H1 (cell line): ENCODE results near the gene LMBR1. TPM values are rescaled to one million over a fixed set of nuclear protein-coding genes. Genes with fewer than 3 reads are reported as not detected.

ENCODE experiments used
- CTCF ChIA-PET: fragments of 300-600 bp; sonication (Branson Sonifier 250); formaldehyde crosslinking; loops from one replicate; lab custom pipeline; 2021; ENCODE audit not compliant: partially characterized antibody; lab: Charles Lee
- POLR2A ChIA-PET: fragments of 300-600 bp; sonication (Branson Sonifier 250); formaldehyde crosslinking; loops from one replicate; lab custom pipeline; 2021; ENCODE audit warnings: inconsistent platforms; ENCODE audit not compliant: partially characterized antibody; lab: Charles Lee
- DNase-seq, 2 experiments: peaks; one replicate each; pipeline versions ENCODE4 v3.0.0 to v3.0.0-alpha.2; 2010 to 2022; ENCODE audit warnings: low spot score in 2 of 2, low read depth in 1 of 2, mixed read lengths in 1 of 2
- FAIRE-seq: peaks from 2 replicates; lab custom pipeline; 2011; peaks lifted over from hg19 to GRCh38; lab: Jason Lieb, UNC
- H2AFZ ChIP-seq: 2 replicates; pipeline ENCODE4 v1.8.1; 2012; ENCODE audit warnings: low read length, inconsistent platforms
- H2AK5ac ChIP-seq: 2 replicates; pipeline ENCODE4 v1.6.1; 2013; ENCODE audit warnings: low read depth, low read length
- H2BK120ac ChIP-seq: replicated peaks from 2 replicates; pipeline ENCODE3; 2013; ENCODE audit warnings: low read depth, low read length, inconsistent platforms
- H2BK12ac ChIP-seq: 2 replicates; pipeline ENCODE4 v1.6.1; 2013; ENCODE audit warnings: low read depth, low read length
- H2BK15ac ChIP-seq: 2 replicates; pipeline ENCODE4 v1.6.1; 2013; ENCODE audit warnings: low read length
- H2BK20ac ChIP-seq: 2 replicates; pipeline ENCODE4 v1.6.1; 2013; ENCODE audit warnings: low read length
- H2BK5ac ChIP-seq: 2 replicates; pipeline ENCODE4 v1.6.1; 2013; ENCODE audit warnings: low read depth, low read length
- H3K14ac ChIP-seq: 2 replicates; pipeline ENCODE4 v1.6.1; 2013; ENCODE audit warnings: inconsistent platforms; ENCODE audit not compliant: insufficient read length
- H3K18ac ChIP-seq: 2 replicates; pipeline ENCODE4 v1.6.1; 2013; ENCODE audit warnings: low read length; ENCODE audit errors: extremely low read depth
- H3K23ac ChIP-seq: 2 replicates; pipeline ENCODE4 v1.6.1; 2013; ENCODE audit warnings: inconsistent platforms; ENCODE audit not compliant: insufficient read length
- H3K23me2 ChIP-seq: 2 replicates; pipeline ENCODE4 v1.6.1; 2013; ENCODE audit warnings: low read depth, low read length
- H3K27ac ChIP-seq: 2 replicates; pipeline ENCODE4 v1.6.1; 2011; ENCODE audit warnings: low read depth, low read length, inconsistent platforms
- H3K27me3 ChIP-seq, 4 experiments: replicated peaks in 1 of 4; 1 replicate in 1 of 4; 2 replicates in 3 of 4; pipeline versions ENCODE4 v1.6.1 to v1.8.1; 2011 to 2013; ENCODE audit warnings: low read length in 3 of 4, mild to moderate bottlenecking in 3 of 4, inconsistent platforms in 2 of 4, mixed read lengths in 2 of 4, moderate library complexity in 1 of 4; ENCODE audit not compliant: control insufficient read depth in 3 of 4, insufficient read depth in 3 of 4; ENCODE audit errors: extremely low read depth in 1 of 4
- H3K36me3 ChIP-seq, 4 experiments: 2 replicates each; pipeline versions ENCODE4 v1.6.1 to v1.8.1; 2011 to 2013; ENCODE audit warnings: mild to moderate bottlenecking in 4 of 4, low read length in 3 of 4, moderate library complexity in 2 of 4, control low read depth in 1 of 4, inconsistent platforms in 1 of 4; ENCODE audit not compliant: insufficient read depth in 4 of 4, control insufficient read depth in 2 of 4
- H3K4ac ChIP-seq: replicated peaks from 2 replicates; pipeline ENCODE3; 2013; ENCODE audit warnings: low read length, low read depth, mixed read lengths, inconsistent platforms; ENCODE audit not compliant: insufficient read length
- H3K4me1 ChIP-seq, 4 experiments: replicated peaks in 1 of 4; 1 replicate in 1 of 4; 2 replicates in 3 of 4; pipeline versions ENCODE4 v1.6.1 to v1.8.1; 2011 to 2013; ENCODE audit warnings: low read length in 3 of 4, inconsistent platforms in 2 of 4, mixed read lengths in 1 of 4; ENCODE audit not compliant: insufficient read depth in 4 of 4, control insufficient read depth in 3 of 4
- H3K4me2 ChIP-seq, 2 experiments: 2 replicates each; pipeline versions ENCODE4 v1.6.1 to v1.8.1; 2011 to 2013; ENCODE audit warnings: low read depth in 2 of 2, low read length in 2 of 2, control low read depth in 1 of 2, inconsistent platforms in 1 of 2, mild to moderate bottlenecking in 1 of 2; ENCODE audit not compliant: insufficient read depth in 1 of 2
- H3K4me3 ChIP-seq, 4 experiments: fragments of 200-600, 300-600 bp in 1 of 4; sonication (generic), shearing (Covaris generic), sonication (Bioruptor Twin) in 1 of 4; 2 replicates each; pipeline versions ENCODE4 v1.5.1 to v1.8.1; 2011 to 2016; ENCODE audit warnings: low read length in 4 of 4, low read depth in 3 of 4, control low read depth in 2 of 4, inconsistent platforms in 2 of 4, mild to moderate bottlenecking in 2 of 4, mixed read lengths in 1 of 4, moderate library complexity in 1 of 4; ENCODE audit not compliant: insufficient read depth in 2 of 4; ENCODE audit errors: extremely low read depth in 1 of 4
- H3K56ac ChIP-seq: replicated peaks from 2 replicates; pipeline ENCODE3; 2013; ENCODE audit warnings: low read depth, mild to moderate bottlenecking, mixed read lengths, low read length, inconsistent platforms; ENCODE audit not compliant: insufficient read length
- H3K79me1 ChIP-seq: 2 replicates; pipeline ENCODE4 v1.6.1; 2013; ENCODE audit warnings: low read depth, low read length, control low read depth
- H3K79me2 ChIP-seq, 2 experiments: 2 replicates each; pipeline versions ENCODE4 v1.6.1 to v1.8.1; 2012 to 2013; ENCODE audit warnings: low read length in 2 of 2, mild to moderate bottlenecking in 2 of 2, inconsistent platforms in 1 of 2; ENCODE audit not compliant: insufficient read depth in 2 of 2, control insufficient read depth in 1 of 2
- H3K9ac ChIP-seq, 4 experiments: replicated peaks in 1 of 4; 1 replicate in 1 of 4; 2 replicates in 3 of 4; pipeline versions ENCODE4 v1.6.1 to v1.8.1; 2011 to 2013; ENCODE audit warnings: low read depth in 3 of 4, low read length in 3 of 4, control low read depth in 2 of 4, mild to moderate bottlenecking in 2 of 4, moderate library complexity in 2 of 4, inconsistent platforms in 1 of 4; ENCODE audit errors: extremely low read depth in 1 of 4
- H3K9me3 ChIP-seq, 2 experiments: 2 replicates each; pipeline versions ENCODE4 v1.6.1 to v1.8.1; 2012 to 2013; ENCODE audit warnings: mild to moderate bottlenecking in 2 of 2, moderate library complexity in 2 of 2, control low read depth in 1 of 2, inconsistent platforms in 1 of 2, low read depth in 1 of 2, low read length in 1 of 2, mixed read lengths in 1 of 2; ENCODE audit not compliant: insufficient read depth in 2 of 2
- H4K20me1 ChIP-seq, 2 experiments: replicated peaks in 1 of 2; 2 replicates each; pipeline versions ENCODE3 to v1.8.1; 2011 to 2013; ENCODE audit warnings: inconsistent platforms in 2 of 2, low read length in 2 of 2, mild to moderate bottlenecking in 1 of 2; ENCODE audit not compliant: insufficient read depth in 2 of 2, control insufficient read depth in 1 of 2
- H4K5ac ChIP-seq: 2 replicates; pipeline ENCODE4 v1.6.1; 2013; ENCODE audit warnings: low read length, low read depth, mixed read lengths, inconsistent platforms; ENCODE audit not compliant: insufficient read length
- H4K8ac ChIP-seq: 2 replicates; pipeline ENCODE4 v1.8.0; 2013; ENCODE audit warnings: mild to moderate bottlenecking, moderate library complexity, low read length, inconsistent platforms; ENCODE audit not compliant: insufficient read depth; ENCODE audit errors: extremely low read depth
- H4K91ac ChIP-seq: replicated peaks from 2 replicates; pipeline ENCODE3; 2013; ENCODE audit warnings: low read length, mixed read lengths, inconsistent platforms; ENCODE audit not compliant: insufficient read length
- ATF2 ChIP-seq: IDR thresholded peaks from 2 replicates; pipeline ENCODE4 v1.6.1; 2012; ENCODE audit warnings: low read length, inconsistent platforms
- BACH1 ChIP-seq: IDR thresholded peaks from 2 replicates; pipeline ENCODE4 v1.6.1; 2012; ENCODE audit warnings: low read length, improper control_type of control experiment
- CHD1 ChIP-seq: IDR thresholded peaks from 2 replicates; pipeline ENCODE4 v1.6.1; 2012; ENCODE audit warnings: low read depth, low read length, improper control_type of control experiment
- POU5F1 ChIP-seq: IDR thresholded peaks from 2 replicates; pipeline ENCODE4 v1.6.1; 2011; ENCODE audit warnings: low read depth, mild to moderate bottlenecking, low read length, moderate library complexity
- RBBP5 ChIP-seq: IDR thresholded peaks from 2 replicates; pipeline ENCODE4 v1.7.1; 2012; ENCODE audit warnings: low read depth, mild to moderate bottlenecking, inconsistent platforms, low read length, moderate library complexity, borderline replicate concordance
- RNF2 ChIP-seq: fragments of 200-900, 300-1000 bp; sonication (generic); IDR thresholded peaks from 2 replicates; pipeline ENCODE4 v1.7.1; 2016; ENCODE audit warnings: borderline replicate concordance, low read depth, mild to moderate bottlenecking, antibody characterized with exemption, low read length; ENCODE audit not compliant: poor library complexity, severe bottlenecking; ENCODE audit errors: missing control alignments
- TBP ChIP-seq: IDR thresholded peaks from 2 replicates; pipeline ENCODE4 v1.6.1; 2011; ENCODE audit warnings: low read depth, low read length, improper control_type of control experiment
- TEAD4 ChIP-seq: IDR thresholded peaks from 2 replicates; pipeline ENCODE4 v1.6.1; 2012; ENCODE audit warnings: low read depth, low read length, inconsistent platforms, mixed read lengths
- ZNF274 ChIP-seq: IDR thresholded peaks from 2 replicates; pipeline ENCODE4 v1.7.0; 2012; ENCODE audit warnings: low read length, borderline replicate concordance; ENCODE audit errors: extremely low read depth
- WGBS, 2 experiments: shearing (Covaris generic) in 1 of 2; methylation state at CpG; one replicate each; pipeline versions ENCODE4 v1.1.6 to v1.1.7; 2013 to 2015; ENCODE audit warnings: low lambda C conversion rate in 2 of 2, mixed read lengths in 2 of 2, inconsistent platforms in 1 of 2, low coverage in 1 of 2, missing lambda C conversion rate in 1 of 2; ENCODE audit not compliant: insufficient replicate concordance in 2 of 2, insufficient coverage in 1 of 2, insufficient read length in 1 of 2; ENCODE audit errors: extremely low coverage in 1 of 2, missing lambda C conversion rate in 1 of 2; 5-methylcytosine and 5-hydroxymethylcytosine counted together
- polyA plus RNA-seq, 7 experiments: library from polyadenylated mRNA; depleted of rRNA in 3 of 7; stranded (reverse) in 5 of 7; unstranded in 2 of 7; fragments of >200 nt in 5 of 7; fragments of 200-250 nt in 2 of 7; gene quantifications; 1 replicate in 5 of 7; 2 replicates in 1 of 7; 4 replicates in 1 of 7; pipeline versions ENCODE4 v1.2.1 to v1.2.3, GENCODE V29; 2011 to 2013; ENCODE audit warnings: missing spikeins in 2 of 7, mixed read lengths in 2 of 7
- total RNA-seq: library from RNA; stranded (reverse); fragmentation: NEBNext Ultra II Directional; extraction: Animal tissue kit (Norgen Biotek cat#: 25700); gene quantifications from 2 replicates; pipeline ENCODE4 v1.2.1, GENCODE V29; 2021
- TF ChIP-seq, protein P1 (sequence below), 3 experiments: IDR thresholded peaks; 1 replicate in 2 of 3; 2 replicates in 1 of 3; pipeline versions ENCODE4 v1.5.1 to v1.6.1; 2011; ENCODE audit warnings: low read length in 3 of 3, mild to moderate bottlenecking in 3 of 3, inconsistent platforms in 2 of 3, low read depth in 1 of 3, moderate library complexity in 1 of 3; ENCODE audit not compliant: insufficient read depth in 1 of 3; ENCODE audit errors: control extremely low read depth in 1 of 3

LMBR1 gene
- total and polyA plus RNA-seq, 2 of the 8 experiments (the other 6 are each of a cell fraction or from before 2014, with no cell fraction given), result 15.1 to 70.4 TPM

DNA sequence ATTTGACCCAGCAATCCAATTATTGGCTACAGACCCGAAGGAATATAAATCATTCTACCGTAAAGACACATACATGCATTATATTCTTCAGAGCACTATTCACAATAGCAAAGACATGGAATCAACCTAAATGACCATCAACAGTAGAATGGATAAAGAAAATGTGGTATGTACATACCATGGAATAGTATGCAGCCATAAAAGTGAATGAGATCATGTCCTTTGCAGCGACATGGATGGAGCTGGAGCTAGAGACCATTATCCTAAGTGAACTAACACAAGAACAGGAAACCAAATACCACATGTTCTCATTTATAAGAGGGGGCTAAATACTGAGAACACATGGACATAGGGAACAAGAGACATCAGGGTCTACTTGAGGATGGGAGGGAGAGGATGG, 44.0 kb downstream of the LMBR1 start:
- Histone ChIP-seq H2BK15ac (no peak overlapping the region), H3K36me3 (no peaks in the 10 kb centered on the region; a peak in 1 of 8 replicates), H4K8ac (no peak overlapping the region), H3K4ac (no peak overlapping the region), H3K4me2 (no peak overlapping the region), H4K5ac (no peak overlapping the region), H2AFZ (no peak overlapping the region), H3K56ac (no peak overlapping the region), H4K20me1 (peaks cover 0 to 5% of the 10 kb centered on the region in 2 experiments), H2BK12ac (no peak overlapping the region), H2BK5ac (no peak overlapping the region), H3K27me3 (no peaks in the 10 kb centered on the region), H3K18ac (no peak overlapping the region), H2BK120ac (no peak overlapping the region), H3K9me3 (no peaks in the 10 kb centered on the region), H3K9ac (no peak overlapping the region), H3K79me2 (peaks cover 0 to 93% of the 10 kb centered on the region in 2 experiments; a peak in 3 of 4 replicates), H3K14ac (no peak overlapping the region), H3K4me3 (no peak overlapping the region), H2BK20ac (no peak overlapping the region), H4K91ac (no peak overlapping the region), H3K23me2 (no peaks in the 10 kb centered on the region), H3K4me1 (no peaks in the 10 kb centered on the region), H3K79me1 (peaks cover 2% of the 10 kb centered on the region; the same call in 1 of the 2 replicates), H3K27ac (no peak overlapping the region), H3K23ac (no peak overlapping the region), H2AK5ac (no peak overlapping the region)
- ChIA-PET POLR2A (no interaction called here), CTCF (interaction anchor here (0.7 kb wide), 1 partner anchor 172 kb away, joined by 4 read pairs; no protein-coding TSS in a partner anchor)
- DNase-seq, result no peak
- no peak for FAIRE-seq
- WGBS, 2 experiments, result 88% methylated on average over 3 of the region's 3 CpGs; no CpG with 5 or more reads in 1 of the 2 experiments
- TF ChIP-seq TEAD4, result no peak
- TF ChIP-seq BACH1, result no peak
- no peak for TF ChIP-seq POU5F1
- TF ChIP-seq, protein P1, sequence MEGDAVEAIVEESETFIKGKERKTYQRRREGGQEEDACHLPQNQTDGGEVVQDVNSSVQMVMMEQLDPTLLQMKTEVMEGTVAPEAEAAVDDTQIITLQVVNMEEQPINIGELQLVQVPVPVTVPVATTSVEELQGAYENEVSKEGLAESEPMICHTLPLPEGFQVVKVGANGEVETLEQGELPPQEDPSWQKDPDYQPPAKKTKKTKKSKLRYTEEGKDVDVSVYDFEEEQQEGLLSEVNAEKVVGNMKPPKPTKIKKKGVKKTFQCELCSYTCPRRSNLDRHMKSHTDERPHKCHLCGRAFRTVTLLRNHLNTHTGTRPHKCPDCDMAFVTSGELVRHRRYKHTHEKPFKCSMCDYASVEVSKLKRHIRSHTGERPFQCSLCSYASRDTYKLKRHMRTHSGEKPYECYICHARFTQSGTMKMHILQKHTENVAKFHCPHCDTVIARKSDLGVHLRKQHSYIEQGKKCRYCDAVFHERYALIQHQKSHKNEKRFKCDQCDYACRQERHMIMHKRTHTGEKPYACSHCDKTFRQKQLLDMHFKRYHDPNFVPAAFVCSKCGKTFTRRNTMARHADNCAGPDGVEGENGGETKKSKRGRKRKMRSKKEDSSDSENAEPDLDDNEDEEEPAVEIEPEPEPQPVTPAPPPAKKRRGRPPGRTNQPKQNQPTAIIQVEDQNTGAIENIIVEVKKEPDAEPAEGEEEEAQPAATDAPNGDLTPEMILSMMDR (IDR thresholded peaks at IDR 0.05; ENCODE audit: control extremely low read depth in 1 of 3, insufficient read depth in 1 of 3, low read depth in 1 of 3, low read length in 3 of 3), result no peak
- no peak for TF ChIP-seq RNF2
- no peak for TF ChIP-seq RBBP5
- TF ChIP-seq ATF2, result no peak
- TF ChIP-seq CHD1, result no peak
- TF ChIP-seq ZNF274, result no peak
- no peak for TF ChIP-seq TBP
